Stimulated activated naive CD4-positive, alpha-beta T cell treated with Interleukin-2 at 50 U/mL for 16 hours (primary cell): Measurements from ENCODE around the gene A2ML1.
"Not testable (repeated sequence)": the region's sequence is repeated elsewhere in the genome, so short reads cannot be mapped to it uniquely, and the experiment has no call there.

ENCODE experiments used
- DNase-seq: peaks from one replicate; lab custom pipeline; 2025; lab: John Stamatoyannopoulos, UW

Gene A2ML1

GRCh38 chr12:8822298-8822697, at the start of gene A2ML1:
Gene A2ML1, plus strand, starts transcription at chr12:8822621. Its CDS starts 31 bp downstream, at chr12:8822652.
- DNase-seq = no peak

DNA sequence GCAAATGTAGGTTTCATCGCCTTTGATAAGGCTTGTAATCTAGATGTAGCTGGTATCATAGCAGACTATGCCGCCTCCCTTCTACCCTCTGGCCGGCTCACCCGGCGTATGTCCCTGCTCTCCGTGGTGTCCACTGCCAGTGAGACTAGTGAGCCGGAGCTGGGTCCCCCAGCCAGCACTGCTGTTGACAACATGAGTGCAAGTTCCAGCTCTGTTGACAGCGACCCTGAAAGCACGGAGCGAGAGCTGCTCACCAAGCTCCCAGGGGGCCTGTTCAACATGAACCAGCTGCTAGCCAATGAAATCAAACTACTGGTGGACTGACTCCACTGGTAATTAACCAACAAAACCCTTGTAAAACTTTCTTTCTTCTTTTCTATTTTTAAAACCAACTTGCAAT, 49.0 kb upstream of the A2ML1 start:
- DNase-seq = no peak

DNA sequence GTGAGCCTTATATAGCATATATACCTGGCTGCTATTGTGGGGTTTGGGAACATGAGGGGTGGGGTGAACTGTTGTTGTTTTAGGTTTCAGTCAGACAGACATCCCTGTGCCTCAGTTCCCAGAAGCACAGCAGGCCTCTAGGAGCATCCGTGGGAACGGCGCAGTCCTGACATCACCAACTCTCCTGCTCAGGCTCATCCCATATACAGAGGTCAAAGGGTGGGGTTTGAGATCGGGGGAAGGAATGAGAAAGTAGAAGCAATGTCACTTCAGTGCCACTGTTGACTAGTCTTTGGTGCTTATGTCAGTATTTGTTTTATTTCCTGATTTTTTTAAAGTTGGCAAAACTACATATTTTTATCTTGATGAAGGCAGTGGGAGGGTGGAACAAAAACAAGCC, 43.1 kb upstream of the A2ML1 start:
- DNase-seq = no peak

GRCh38 chr12:8779862-8780261, 42.6 kb upstream of the A2ML1 start:
- DNase-seq = no peak

- DNase-seq = no peak
Measured at GRCh38 chr12:8780389-8780788, 42.0 kb upstream of the A2ML1 start.

- DNase-seq = no peak
Measured at GRCh38 chr12:8781381-8782127, 40.9 kb upstream of the A2ML1 start.

DNA sequence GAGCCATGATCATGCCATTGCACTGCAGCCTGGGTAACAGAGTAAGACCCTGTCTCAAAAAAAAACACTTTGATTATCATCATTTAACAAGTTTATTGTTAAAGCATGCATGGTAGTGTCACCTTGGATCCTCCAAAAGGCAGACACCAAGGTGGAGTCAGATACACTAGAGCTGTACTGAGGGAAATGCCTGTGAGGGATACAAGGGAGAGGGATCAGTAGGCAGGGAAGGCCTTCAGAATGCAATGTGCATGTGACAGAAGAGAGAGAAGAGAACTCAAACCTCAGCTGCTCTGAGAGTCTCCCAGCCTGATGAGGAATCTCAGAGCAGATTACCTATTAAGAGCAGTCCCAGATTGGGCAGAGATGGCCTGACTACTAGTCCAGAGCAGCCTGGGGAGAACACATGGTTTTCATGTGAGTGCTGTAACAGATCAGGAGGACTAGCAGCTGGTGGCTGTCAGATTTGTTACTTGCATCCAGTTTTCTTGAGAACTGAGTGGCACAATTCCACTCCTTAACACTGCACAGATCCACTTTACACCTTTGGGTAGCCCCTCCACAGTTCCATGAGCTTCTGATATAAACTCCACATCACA, 38.0 kb upstream of the A2ML1 start:
- no peak for DNase-seq

DNA sequence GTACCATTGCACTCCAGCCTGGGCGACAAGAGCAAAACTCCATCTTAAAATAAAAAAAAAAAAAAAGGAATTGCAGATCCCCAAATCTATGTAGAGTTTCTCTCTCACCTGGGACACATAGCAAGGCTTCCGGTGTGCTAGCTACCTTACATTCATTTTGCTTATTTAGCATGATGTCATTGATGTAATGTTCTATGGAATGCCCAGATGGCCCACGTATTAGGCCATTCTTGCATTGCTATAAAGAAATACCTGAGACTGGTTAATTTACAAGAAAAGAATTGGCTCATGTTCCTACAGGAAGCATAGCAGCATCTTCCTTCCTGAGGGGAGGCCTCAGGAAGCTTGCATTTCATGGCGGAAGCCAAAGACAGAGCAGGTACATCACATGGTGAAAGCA, 36.9 kb upstream of the A2ML1 start:
- DNase-seq = no peak

DNA sequence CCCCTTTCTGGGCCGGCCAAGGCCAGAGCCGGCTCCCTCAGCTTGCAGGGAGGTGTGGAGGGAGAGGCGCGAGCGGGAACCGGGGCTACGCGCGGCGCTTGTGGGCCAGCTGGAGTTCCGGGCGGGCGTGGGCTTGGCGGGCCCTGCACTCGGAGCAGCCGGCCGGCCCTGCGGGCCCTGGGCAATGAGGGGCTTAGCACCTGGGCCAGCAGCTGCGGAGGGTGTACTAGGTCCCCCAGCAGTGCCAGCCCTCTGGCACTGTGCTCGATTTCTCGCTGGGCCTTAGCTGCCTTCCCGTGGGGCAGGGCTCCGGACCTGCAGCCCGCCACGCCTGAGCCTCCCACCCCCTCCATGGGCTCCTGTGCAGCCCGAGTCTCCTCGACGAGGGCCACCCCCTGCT, 35.2 kb upstream of the A2ML1 start:
- not testable (repeated sequence) for DNase-seq

- DNase-seq = not testable (repeated sequence)
Measured at GRCh38 chr12:8788706-8789105, 33.7 kb upstream of the A2ML1 start.

DNA sequence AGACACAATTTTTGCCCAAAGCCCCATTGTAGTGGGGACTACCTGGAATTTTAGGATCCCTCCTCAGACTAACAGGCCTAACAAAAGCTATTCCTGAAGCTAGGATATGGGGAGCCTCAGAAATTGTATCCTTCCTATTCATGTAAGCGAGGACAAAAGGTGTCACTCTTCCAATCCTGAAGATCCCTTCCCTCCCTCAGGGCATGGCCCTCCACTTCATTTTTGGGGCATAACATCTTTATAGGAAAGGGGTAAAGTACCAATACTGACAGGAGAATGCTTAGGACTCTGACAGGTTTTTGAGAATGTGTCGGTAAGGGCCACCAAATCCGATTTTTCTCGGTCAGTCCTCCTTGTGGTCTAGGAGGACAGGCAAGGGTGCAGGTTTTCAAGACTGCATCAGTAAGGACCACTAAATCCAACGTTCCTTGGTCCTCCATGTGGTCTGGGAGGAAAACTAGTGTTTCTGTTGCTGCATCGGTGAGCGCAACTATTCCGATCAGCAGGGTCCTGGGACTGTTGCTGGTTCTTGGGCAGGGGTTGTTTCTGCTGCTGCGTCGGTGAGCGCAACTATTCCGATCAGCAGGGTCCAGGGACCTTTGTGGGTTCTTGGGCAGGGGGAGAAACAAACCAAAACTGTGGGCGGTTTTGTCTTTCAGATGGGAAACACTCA, 32.9 kb upstream of the A2ML1 start:
- DNase-seq = not testable (repeated sequence)

DNA sequence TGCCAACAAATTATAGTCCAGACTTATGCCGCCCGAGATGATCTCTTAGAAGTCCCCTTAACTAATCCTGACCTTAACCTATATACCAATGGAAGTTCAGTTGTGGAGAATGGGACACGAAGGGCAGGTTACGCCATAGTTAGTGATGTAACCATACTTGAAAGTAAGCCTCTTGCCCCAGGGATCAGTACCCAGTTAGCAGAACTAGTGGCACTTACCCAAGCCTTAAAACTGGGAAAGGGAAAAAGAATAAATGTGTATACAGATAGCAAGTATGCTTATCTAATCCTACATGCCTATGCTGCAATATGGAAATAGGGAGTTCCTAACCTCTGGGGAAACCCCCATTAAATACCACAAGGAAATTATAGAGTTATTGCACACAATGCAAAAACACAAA, 29.2 kb upstream of the A2ML1 start:
- not testable (repeated sequence) for DNase-seq

- not testable (repeated sequence) for DNase-seq
Measured at GRCh38 chr12:8794611-8795010, 27.8 kb upstream of the A2ML1 start.

GRCh38 chr12:8796831-8797626, 25.4 kb upstream of the A2ML1 start:
- DNase-seq = no peak

GRCh38 chr12:8801213-8801612, 21.2 kb upstream of the A2ML1 start:
- DNase-seq = not testable (repeated sequence)

- DNase-seq = not testable (repeated sequence)
Measured at GRCh38 chr12:8804833-8805232, 17.6 kb upstream of the A2ML1 start.

GRCh38 chr12:8805487-8805886, 16.9 kb upstream of the A2ML1 start:
- not testable (repeated sequence) for DNase-seq

DNA sequence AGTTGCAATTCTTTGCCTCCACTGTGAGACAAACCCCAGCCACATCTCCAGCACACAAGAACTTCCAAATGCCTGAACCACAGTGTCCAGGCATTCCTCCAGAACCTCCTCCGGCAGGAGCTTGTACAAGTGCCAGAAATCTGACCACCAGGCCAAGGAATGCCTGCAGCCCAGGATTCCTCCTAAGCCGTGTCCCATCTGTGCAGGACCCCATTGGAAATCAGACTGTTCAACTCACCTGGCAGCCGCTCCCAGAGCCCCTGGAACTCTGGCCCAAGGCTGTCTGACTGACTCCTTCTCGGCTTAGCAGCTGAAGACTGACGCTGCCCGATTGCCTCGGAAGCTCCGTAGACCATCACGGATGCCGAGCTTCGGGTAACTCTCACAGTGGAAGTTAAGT, 15.3 kb upstream of the A2ML1 start:
- DNase-seq = not testable (repeated sequence)

- DNase-seq = not testable (repeated sequence)
Measured at GRCh38 chr12:8810112-8810511, 12.3 kb upstream of the A2ML1 start.

DNA sequence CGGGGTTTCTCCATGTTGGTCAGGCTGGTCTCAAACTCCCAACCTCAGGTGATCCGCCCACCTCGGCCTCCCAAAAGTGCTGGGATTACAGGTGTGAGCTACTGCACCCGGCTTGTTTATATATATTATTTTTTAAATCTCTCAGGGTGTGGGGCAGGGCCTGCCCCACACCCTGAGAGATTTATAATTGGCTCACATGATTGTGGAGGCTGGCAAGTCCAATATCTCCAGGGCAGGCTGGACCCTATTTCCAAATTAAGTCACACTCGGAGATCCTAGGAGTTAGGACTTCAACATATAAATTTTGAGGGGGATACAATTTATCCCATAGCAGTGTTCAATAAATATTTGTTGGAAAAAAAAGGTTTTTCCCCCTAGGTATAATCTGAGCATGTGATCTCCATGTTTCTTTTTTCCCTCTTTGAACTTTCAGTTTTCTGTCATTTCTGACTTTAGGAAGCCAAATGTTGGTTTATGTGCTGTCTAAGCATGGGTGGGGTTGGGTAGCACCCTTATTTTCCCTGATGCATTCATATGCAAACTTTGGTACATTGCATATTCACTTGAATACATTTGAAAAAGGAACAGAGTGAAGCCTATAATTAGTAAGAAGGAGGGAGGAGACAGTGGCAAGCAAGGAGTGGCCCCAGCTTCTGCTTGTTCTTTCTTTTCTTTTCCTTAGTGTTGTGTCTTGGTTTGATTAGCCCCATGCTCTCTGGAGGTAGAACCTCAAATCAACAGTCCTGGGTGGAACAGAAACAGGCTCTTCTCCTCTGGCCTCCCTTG, 8.7 kb upstream of the A2ML1 start:
- DNase-seq = no peak

DNA sequence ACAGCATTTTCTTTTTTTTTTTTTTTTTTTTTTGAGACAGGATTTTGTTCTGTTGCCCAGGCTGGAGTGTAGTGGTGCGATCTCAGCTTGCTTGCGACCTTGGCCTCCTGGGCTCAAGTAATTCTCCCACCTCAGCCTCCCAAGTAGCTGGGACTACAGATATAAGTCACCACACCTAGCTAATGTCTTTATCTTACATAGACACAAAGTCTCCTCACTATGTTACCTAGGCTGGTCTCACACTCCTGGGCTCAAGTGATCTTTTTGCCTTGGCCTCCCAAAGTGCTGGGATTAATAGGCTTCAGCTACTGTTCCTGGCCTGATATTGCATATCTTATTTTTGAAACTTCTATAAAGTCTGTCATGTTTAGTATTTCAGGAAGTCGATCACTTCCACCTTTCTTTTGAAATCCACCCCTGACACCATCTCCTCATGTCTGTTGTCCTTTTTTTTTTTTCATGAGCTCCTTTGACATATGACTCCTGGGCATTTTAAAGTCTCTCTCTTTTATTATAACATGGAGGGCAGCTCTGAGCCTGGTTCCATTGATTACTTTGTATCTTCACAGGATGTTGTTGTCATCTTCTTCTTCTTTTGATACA, 5.9 kb upstream of the A2ML1 start:
- DNase-seq = no peak
